Measurements from ENCODE around the gene ZWILCH.

DNA sequence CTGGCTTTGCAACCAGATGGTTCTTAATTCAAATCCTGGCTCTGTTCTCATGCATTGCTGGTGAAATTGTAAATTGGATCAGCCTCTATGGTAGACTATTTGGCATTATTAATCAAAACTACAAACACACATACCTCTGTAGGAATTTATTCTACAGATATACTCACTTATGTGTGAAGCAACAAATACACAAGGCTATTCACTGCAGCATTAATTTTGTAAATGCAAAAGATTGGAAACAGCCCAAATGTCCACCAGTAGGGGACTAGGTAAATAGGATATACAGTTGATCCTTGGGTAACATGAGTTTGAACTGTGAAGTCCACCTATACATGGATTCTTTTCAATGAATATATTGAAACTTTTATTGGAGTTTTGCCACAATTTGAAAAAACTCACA, 90.2 kb downstream of the ZWILCH start:
- no peak for TF ChIP-seq CTCF (IDR thresholded peaks at IDR 0.05; ENCODE audit: insufficient read depth, low read depth, low read length)
- no peak for TF ChIP-seq EZH2 (IDR thresholded peaks at IDR 0.05; ENCODE audit: insufficient read depth, low read length)

Measured in astrocyte (in vitro differentiated cells and primary cell).